IMR-90 (cell line): ENCODE measurements around the gene TRAF4. TPM values are rescaled to one million over a fixed set of nuclear protein-coding genes. Genes with fewer than 3 reads are reported as not detected.

Experiments used
- ATAC-seq: fragments of 200-7000 bp; cut with Tn5 transposase; 2 replicates; pipeline ENCODE4 v1.9.1; 2020; ENCODE audit warnings: low read depth, mild to moderate bottlenecking, moderate library complexity
- BruUV-seq: library from RNA; stranded (reverse); fragments of 400-500 nt; replicated peaks from 2 replicates; lab custom pipeline; 2021; lab: Mats Ljungman, UMichigan
- CTCF ChIA-PET: fragments of 300-600 bp; formaldehyde crosslinking; extraction: SDS; loops from one replicate; lab custom pipeline; 2021; ENCODE audit warnings: antibody characterized with exemption; lab: Yijun Ruan, JAX
- POLR2A ChIA-PET: fragments of 300-600 bp; sonication (Branson Sonifier 250); formaldehyde crosslinking; loops from one replicate; lab custom pipeline; 2022; ENCODE audit warnings: antibody characterized with exemption; ENCODE audit not compliant: unreplicated experiment; lab: Charles Lee
- DNase-seq: peaks from one replicate; pipeline ENCODE4 v3.0.0; 2013
- H2AFZ ChIP-seq: replicated peaks from 2 replicates; pipeline ENCODE3; 2013; ENCODE audit warnings: low read length, mild to moderate bottlenecking; ENCODE audit not compliant: poor library complexity
- H2AK5ac ChIP-seq: 2 replicates; pipeline ENCODE4 v1.6.1; 2013; ENCODE audit warnings: low read depth, low read length, inconsistent platforms
- H2AK9ac ChIP-seq: replicated peaks from 2 replicates; pipeline ENCODE3; 2013; ENCODE audit warnings: mild to moderate bottlenecking, low read depth, low read length, moderate library complexity; ENCODE audit not compliant: poor library complexity
- H2BK120ac ChIP-seq: 2 replicates; pipeline ENCODE4 v1.6.1; 2013; ENCODE audit warnings: low read depth, low read length, inconsistent platforms
- H2BK15ac ChIP-seq: 3 replicates; pipeline ENCODE4 v1.6.1; 2013; ENCODE audit warnings: low read depth, low read length, inconsistent platforms
- H2BK20ac ChIP-seq: 2 replicates; pipeline ENCODE4 v1.6.1; 2013; ENCODE audit warnings: low read depth, mild to moderate bottlenecking, inconsistent platforms, low read length, moderate library complexity
- H2BK5ac ChIP-seq: 2 replicates; pipeline ENCODE4 v1.6.1; 2013; ENCODE audit warnings: mild to moderate bottlenecking, low read depth, low read length, inconsistent platforms; ENCODE audit not compliant: poor library complexity, severe bottlenecking
- H3K14ac ChIP-seq: replicated peaks from 2 replicates; pipeline ENCODE4 v1.6.1; 2013; ENCODE audit warnings: low read depth, low read length, inconsistent platforms
- H3K18ac ChIP-seq: 2 replicates; pipeline ENCODE4 v1.6.1; 2013; ENCODE audit warnings: low read depth, low read length, control low read depth
- H3K23ac ChIP-seq: 2 replicates; pipeline ENCODE4 v1.6.1; 2013; ENCODE audit warnings: low read depth, low read length, inconsistent platforms
- H3K27ac ChIP-seq: 2 replicates; pipeline ENCODE4 v1.5.1; 2013; ENCODE audit warnings: mild to moderate bottlenecking, control low read depth, low read length; ENCODE audit not compliant: insufficient read depth
- H3K27me3 ChIP-seq: 2 replicates; pipeline ENCODE4 v1.6.1; 2013; ENCODE audit warnings: low read length; ENCODE audit not compliant: control insufficient read depth, insufficient read depth
- H3K36me3 ChIP-seq: 2 replicates; pipeline ENCODE4 v1.6.1; 2013; ENCODE audit warnings: low read length, mixed read lengths; ENCODE audit not compliant: control insufficient read depth, insufficient read depth
- H3K4ac ChIP-seq: 2 replicates; pipeline ENCODE4 v1.6.1; 2013; ENCODE audit warnings: low read depth, low read length, inconsistent platforms
- H3K4me1 ChIP-seq: 2 replicates; pipeline ENCODE4 v1.6.1; 2013; ENCODE audit warnings: low read length, mixed read lengths; ENCODE audit not compliant: control insufficient read depth, insufficient read depth
- H3K4me2 ChIP-seq: 2 replicates; pipeline ENCODE4 v1.6.1; 2013; ENCODE audit warnings: low read depth, mild to moderate bottlenecking, control low read depth, low read length, moderate library complexity
- H3K4me3 ChIP-seq: 2 replicates; pipeline ENCODE4 v1.5.1; 2013; ENCODE audit warnings: low read depth, mild to moderate bottlenecking, control low read depth, low read length, moderate library complexity; ENCODE audit not compliant: insufficient read depth
- H3K56ac ChIP-seq: 2 replicates; pipeline ENCODE4 v1.6.1; 2013; ENCODE audit warnings: low read length, inconsistent platforms; ENCODE audit not compliant: insufficient read depth; ENCODE audit errors: extremely low read depth
- H3K79me1 ChIP-seq, 2 experiments: 2 replicates each; pipeline ENCODE4 v1.6.1; 2013; ENCODE audit warnings: low read length in 2 of 2, inconsistent platforms in 1 of 2, low read depth in 1 of 2
- H3K9ac ChIP-seq: 2 replicates; pipeline ENCODE4 v1.6.1; 2013; ENCODE audit warnings: low read depth, low read length, control low read depth
- H3K9me1 ChIP-seq: 2 replicates; pipeline ENCODE4 v1.6.1; 2013; ENCODE audit warnings: low read length, inconsistent platforms; ENCODE audit not compliant: insufficient read depth
- H3K9me3 ChIP-seq: 2 replicates; pipeline ENCODE4 v1.6.1; 2013; ENCODE audit warnings: low read length; ENCODE audit not compliant: control insufficient read depth, insufficient read depth
- H4K20me1 ChIP-seq: 2 replicates; pipeline ENCODE4 v1.6.1; 2013; ENCODE audit warnings: low read length, inconsistent platforms; ENCODE audit not compliant: insufficient read depth
- H4K5ac ChIP-seq: 2 replicates; pipeline ENCODE4 v1.6.1; 2013; ENCODE audit warnings: mild to moderate bottlenecking, low read depth, low read length, control low read depth
- H4K8ac ChIP-seq, 2 experiments: 2 replicates each; pipeline ENCODE4 v1.6.1; 2013; ENCODE audit warnings: low read depth in 2 of 2, low read length in 2 of 2, control low read depth in 1 of 2, inconsistent platforms in 1 of 2
- H4K91ac ChIP-seq: 2 replicates; pipeline ENCODE4 v1.6.1; 2013; ENCODE audit warnings: low read depth, low read length, inconsistent platforms; ENCODE audit not compliant: insufficient read depth
- CEBPB ChIP-seq: IDR thresholded peaks from 2 replicates; pipeline ENCODE4 v1.6.1; 2012; ENCODE audit warnings: low read depth, low read length, improper control_type of control experiment
- FOS ChIP-seq: fragments of 150-350 bp; IDR thresholded peaks from 2 replicates; pipeline ENCODE4 v1.6.1; 2016; ENCODE audit warnings: low read depth, low read length
- MAFK ChIP-seq: IDR thresholded peaks from 2 replicates; pipeline ENCODE4 v1.6.1; 2012; ENCODE audit warnings: low read depth, low read length, improper control_type of control experiment
- MAZ ChIP-seq: IDR thresholded peaks from 2 replicates; pipeline ENCODE4 v1.6.1; 2012; ENCODE audit warnings: low read depth, mild to moderate bottlenecking, low read length, improper control_type of control experiment, moderate library complexity, borderline replicate concordance
- NFE2L2 ChIP-seq: fragments of 150-350 bp; IDR thresholded peaks from 2 replicates; pipeline ENCODE4 v1.6.1; 2016; ENCODE audit warnings: low read depth, mild to moderate bottlenecking, low read length
- POLR2A ChIP-seq: IDR thresholded peaks from 2 replicates; pipeline ENCODE4 v1.6.1; 2012; ENCODE audit warnings: mild to moderate bottlenecking, low read depth, low read length
- RAD21 ChIP-seq: IDR thresholded peaks from 2 replicates; pipeline ENCODE4 v1.6.1; 2012; ENCODE audit warnings: low read length, improper control_type of control experiment
- RCOR1 ChIP-seq: IDR thresholded peaks from 2 replicates; pipeline ENCODE4 v1.6.1; 2012; ENCODE audit warnings: mild to moderate bottlenecking, low read length, improper control_type of control experiment; ENCODE audit not compliant: insufficient replicate concordance
- SMC3 ChIP-seq: fragments of 150-350 bp; IDR thresholded peaks from 2 replicates; pipeline ENCODE4 v1.6.1; 2016; ENCODE audit warnings: low read depth, mild to moderate bottlenecking, antibody characterized with exemption, low read length, moderate library complexity
- WGBS, 2 experiments: methylation state at CpG; one replicate each; pipeline versions ENCODE4 v1.1.5 to v1.1.7; 2013; ENCODE audit warnings: missing lambda C conversion rate in 2 of 2; ENCODE audit not compliant: insufficient read length in 1 of 2; ENCODE audit errors: extremely low coverage in 2 of 2; 5-methylcytosine and 5-hydroxymethylcytosine counted together
- dilution Hi-C: fragments of 300-500 bp; cut with HindIII; formaldehyde crosslinking; loops from one replicate; pipeline ENCODE4 v1.14.3; 2018; ENCODE audit warnings: low sequenced_read_pairs; ENCODE audit not compliant: unreplicated experiment
- in situ Hi-C: fragments of 300-500 bp; cut with MboI; formaldehyde crosslinking; loops from 3 replicates; pipeline ENCODE4 v1.14.3; 2019; ENCODE audit warnings: low sequenced_read_pairs, inconsistent platforms, mixed read lengths
- intact Hi-C: fragments of 100-400 bp; cut with micrococcal nuclease; formaldehyde crosslinking; loops from 2 replicates; pipeline ENCODE4 v1.10.0; 2022
- polyA plus RNA-seq, 3 experiments: library from polyadenylated mRNA; depleted of rRNA; stranded (reverse); fragments of >200 nt; gene quantifications; 2 replicates each; pipeline ENCODE4 v1.2.3, GENCODE V29; 2012; ENCODE audit warnings: low replicate concordance in 1 of 3
- total RNA-seq: library from RNA; depleted of rRNA; stranded (reverse); fragments of >200 nt; gene quantifications from 2 replicates; pipeline ENCODE4 v1.2.3, GENCODE V29; 2012
- TF ChIP-seq, protein P1 (sequence below): fragments of 150-350 bp; IDR thresholded peaks from 2 replicates; pipeline ENCODE4 v1.6.1; 2016; ENCODE audit warnings: low read depth, mild to moderate bottlenecking, low read length, moderate library complexity, borderline replicate concordance
- TF ChIP-seq, protein P2 (sequence below): conservative IDR thresholded peaks from 2 replicates; pipeline ENCODE4 v1.5.1; 2012; ENCODE audit warnings: mild to moderate bottlenecking, low read depth, low read length, improper control_type of control experiment
- TF ChIP-seq, protein P3 (sequence below): fragments of 150-350 bp; IDR thresholded peaks from 2 replicates; pipeline ENCODE4 v1.6.1; 2017; ENCODE audit warnings: mild to moderate bottlenecking, antibody characterized with exemption, low read length, low read depth

TRAF4 gene
- total and polyA plus RNA-seq, 2 of the 4 experiments (the other 2 are of a cell fraction): 36.9 to 63.2 TPM

DNA sequence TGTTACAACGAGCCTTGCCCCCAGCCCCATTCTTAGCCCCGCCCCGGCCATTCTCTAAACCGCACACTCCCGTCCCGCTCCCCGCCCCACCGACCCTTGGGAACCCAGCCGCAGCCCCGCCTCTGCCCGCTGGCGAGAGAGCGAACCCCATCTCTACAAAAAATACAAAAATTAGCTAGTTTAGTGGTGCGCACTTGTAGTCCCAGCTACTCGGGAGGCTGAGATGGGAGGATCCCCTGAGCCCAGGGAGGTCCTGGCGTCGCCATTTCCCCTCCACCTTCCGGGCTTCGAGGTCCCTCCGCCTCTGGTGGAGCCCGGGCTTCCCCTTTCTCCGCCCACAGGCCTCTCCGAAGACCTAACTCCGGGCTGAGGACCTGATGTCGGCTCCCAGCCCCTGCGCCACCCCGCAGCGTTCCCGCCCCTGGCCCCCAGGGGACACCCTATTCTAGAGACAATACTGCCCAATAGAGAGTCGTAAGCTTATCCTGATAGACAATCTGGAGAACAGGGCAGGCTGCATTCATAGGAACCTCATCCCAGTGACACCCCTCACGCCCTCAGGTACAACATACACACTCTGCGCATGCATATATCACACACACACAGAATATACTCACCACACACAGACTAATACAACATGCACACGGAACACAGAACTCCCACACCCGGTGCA, 31.6 kb upstream of the TRAF4 start:
- peaks cover 32% of the 10 kb centered on the region for H3K36me3 ChIP-seq
- H3K4me1 ChIP-seq: peaks cover 12% of the 10 kb centered on the region
- no peak overlapping the region for H4K91ac ChIP-seq
- peak overlapping the region; percentile 25 for H2BK5ac ChIP-seq
- H3K4ac ChIP-seq: peak overlapping the region; percentile 72
- H3K4me2 ChIP-seq: peak overlapping the region; percentile 91; the same call in 1 of the 2 replicates
- H3K18ac ChIP-seq: no peak overlapping the region
- intact Hi-C loops (no loop called here), dilution Hi-C loops (no loop called here), in situ Hi-C loops (no loop called here)
- no peaks in the 10 kb centered on the region for H3K27me3 ChIP-seq
- H3K23ac ChIP-seq: peak overlapping the region; percentile 86; the same call in 1 of the 2 replicates
- peaks cover 6 to 51% of the 10 kb centered on the region in 2 experiments; a peak in 3 of 4 replicates for H3K79me1 ChIP-seq
- peak overlapping the region; percentile 79 for H3K27ac ChIP-seq
- ChIA-PET POLR2A (no interaction called here), CTCF (interaction anchor here (0.6 kb wide), 1 partner anchor 33 kb away, joined by 3 read pairs; no protein-coding TSS in a partner anchor)
- no peak overlapping the region for H2BK15ac ChIP-seq
- H2BK20ac ChIP-seq: no peak overlapping the region
- ATAC-seq (no peak), DNase-seq (no peak)
- H3K9ac ChIP-seq: peak overlapping the region; percentile 55; the same call in 1 of the 2 replicates
- no TSS peak for BruUV-seq
- H2AFZ ChIP-seq: peak overlapping the region; percentile 83
- H3K14ac ChIP-seq: peak overlapping the region; percentile 72
- peaks cover 23% of the 10 kb centered on the region; the same call in 1 of the 2 replicates for H4K20me1 ChIP-seq
- H3K9me1 ChIP-seq: peaks cover 21% of the 10 kb centered on the region
- peak overlapping the region; percentile 22 to 62; a peak in 3 of 4 replicates for H4K8ac ChIP-seq
- peak overlapping the region; percentile 93 for H2AK9ac ChIP-seq
- H4K5ac ChIP-seq: no peak overlapping the region; the same call in 1 of the 2 replicates
- H2BK120ac ChIP-seq: no peak overlapping the region
- H3K56ac ChIP-seq: peak overlapping the region; percentile 38; the same call in 1 of the 2 replicates
- no peak for TF ChIP-seq RAD21
- no peak for TF ChIP-seq RCOR1
- no peak for TF ChIP-seq MAFK
- no peak for TF ChIP-seq POLR2A
- TF ChIP-seq, protein P1, sequence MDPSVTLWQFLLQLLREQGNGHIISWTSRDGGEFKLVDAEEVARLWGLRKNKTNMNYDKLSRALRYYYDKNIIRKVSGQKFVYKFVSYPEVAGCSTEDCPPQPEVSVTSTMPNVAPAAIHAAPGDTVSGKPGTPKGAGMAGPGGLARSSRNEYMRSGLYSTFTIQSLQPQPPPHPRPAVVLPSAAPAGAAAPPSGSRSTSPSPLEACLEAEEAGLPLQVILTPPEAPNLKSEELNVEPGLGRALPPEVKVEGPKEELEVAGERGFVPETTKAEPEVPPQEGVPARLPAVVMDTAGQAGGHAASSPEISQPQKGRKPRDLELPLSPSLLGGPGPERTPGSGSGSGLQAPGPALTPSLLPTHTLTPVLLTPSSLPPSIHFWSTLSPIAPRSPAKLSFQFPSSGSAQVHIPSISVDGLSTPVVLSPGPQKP: no peak
- TF ChIP-seq NFE2L2: no peak
- no peak for TF ChIP-seq CEBPB
- TF ChIP-seq, protein P2, sequence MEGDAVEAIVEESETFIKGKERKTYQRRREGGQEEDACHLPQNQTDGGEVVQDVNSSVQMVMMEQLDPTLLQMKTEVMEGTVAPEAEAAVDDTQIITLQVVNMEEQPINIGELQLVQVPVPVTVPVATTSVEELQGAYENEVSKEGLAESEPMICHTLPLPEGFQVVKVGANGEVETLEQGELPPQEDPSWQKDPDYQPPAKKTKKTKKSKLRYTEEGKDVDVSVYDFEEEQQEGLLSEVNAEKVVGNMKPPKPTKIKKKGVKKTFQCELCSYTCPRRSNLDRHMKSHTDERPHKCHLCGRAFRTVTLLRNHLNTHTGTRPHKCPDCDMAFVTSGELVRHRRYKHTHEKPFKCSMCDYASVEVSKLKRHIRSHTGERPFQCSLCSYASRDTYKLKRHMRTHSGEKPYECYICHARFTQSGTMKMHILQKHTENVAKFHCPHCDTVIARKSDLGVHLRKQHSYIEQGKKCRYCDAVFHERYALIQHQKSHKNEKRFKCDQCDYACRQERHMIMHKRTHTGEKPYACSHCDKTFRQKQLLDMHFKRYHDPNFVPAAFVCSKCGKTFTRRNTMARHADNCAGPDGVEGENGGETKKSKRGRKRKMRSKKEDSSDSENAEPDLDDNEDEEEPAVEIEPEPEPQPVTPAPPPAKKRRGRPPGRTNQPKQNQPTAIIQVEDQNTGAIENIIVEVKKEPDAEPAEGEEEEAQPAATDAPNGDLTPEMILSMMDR: no peak
- TF ChIP-seq, protein P3, sequence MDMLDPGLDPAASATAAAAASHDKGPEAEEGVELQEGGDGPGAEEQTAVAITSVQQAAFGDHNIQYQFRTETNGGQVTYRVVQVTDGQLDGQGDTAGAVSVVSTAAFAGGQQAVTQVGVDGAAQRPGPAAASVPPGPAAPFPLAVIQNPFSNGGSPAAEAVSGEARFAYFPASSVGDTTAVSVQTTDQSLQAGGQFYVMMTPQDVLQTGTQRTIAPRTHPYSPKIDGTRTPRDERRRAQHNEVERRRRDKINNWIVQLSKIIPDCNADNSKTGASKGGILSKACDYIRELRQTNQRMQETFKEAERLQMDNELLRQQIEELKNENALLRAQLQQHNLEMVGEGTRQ: no peak
- no peak for TF ChIP-seq FOS
- no peak for TF ChIP-seq MAZ
- no peak for TF ChIP-seq SMC3
- no peaks in the 10 kb centered on the region for H3K9me3 ChIP-seq
- 40% methylated on average over 9 of the region's 34 CpGs; no CpG with 5 or more reads in 1 of the 2 experiments for WGBS, 2 experiments
- H2AK5ac ChIP-seq: peak overlapping the region; percentile 62
- no peak overlapping the region for H3K4me3 ChIP-seq
